Fibroblast of the aortic adventitia (primary cell): ENCODE results near the gene TNPO3. TPM values are rescaled to one million over a fixed set of nuclear protein-coding genes. Genes with fewer than 3 reads are reported as not detected.
"Not testable (repeated sequence)": the region's sequence is repeated elsewhere in the genome, so short reads cannot be mapped to it uniquely, and the experiment has no call there.

Experiments used
- DNase-seq: peaks from one replicate; pipeline ENCODE4 v3.0.0-alpha.2; 2010; ENCODE audit warnings: low read depth
- H3K4me3 ChIP-seq: 2 replicates; pipeline ENCODE4 v1.5.1; 2011; ENCODE audit warnings: low read depth, mild to moderate bottlenecking, control low read depth, low read length, moderate library complexity
- total RNA-seq: library from RNA; depleted of rRNA; stranded (reverse); fragments of >200 nt; gene quantifications from 2 replicates; pipeline ENCODE4 v1.2.3, GENCODE V29; 2012; ENCODE audit warnings: low replicate concordance
- TF ChIP-seq, protein P1 (sequence below): IDR thresholded peaks from 2 replicates; pipeline ENCODE4 v1.5.1; 2011; ENCODE audit warnings: mild to moderate bottlenecking, low read length, control low read depth, inconsistent platforms; ENCODE audit not compliant: insufficient read depth

Gene TNPO3
- total RNA-seq, 1 donor, result 63.3 TPM

DNA sequence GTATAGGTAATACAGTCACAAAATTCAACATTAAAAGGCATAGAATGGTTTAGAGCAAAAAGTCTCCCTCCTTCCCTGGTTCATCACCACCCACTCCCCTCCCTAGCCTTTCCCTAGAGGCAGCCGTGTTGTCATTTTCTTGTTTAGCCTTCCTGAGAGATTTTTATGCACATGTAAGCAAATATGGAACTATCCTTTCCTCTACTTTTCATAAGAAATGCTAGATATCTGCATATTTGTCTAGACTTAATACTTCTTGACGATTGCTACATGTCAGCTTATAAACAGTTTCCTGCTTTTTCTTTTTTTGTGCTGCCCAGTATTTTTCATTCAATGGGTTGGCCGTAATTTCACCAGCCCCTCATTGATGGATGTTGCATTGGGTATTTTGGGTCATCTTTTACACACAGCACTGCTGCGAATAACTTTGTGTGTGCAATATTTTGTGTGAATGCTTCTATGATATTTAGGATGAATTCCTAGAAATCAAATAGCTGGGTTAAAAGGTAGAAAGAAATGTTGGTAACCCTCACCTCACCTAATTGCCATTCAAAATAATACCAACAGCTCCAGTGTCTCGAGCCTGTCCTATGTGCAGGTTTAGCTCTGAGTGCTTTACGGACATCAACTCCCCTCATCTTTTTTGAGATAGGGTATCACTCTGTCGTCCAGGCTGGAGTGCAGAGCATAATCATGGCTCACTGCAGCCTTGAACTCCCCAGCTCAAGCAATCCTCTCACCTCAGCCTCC is 110.2 kb downstream of the TNPO3 start:
- no peak overlapping the region for H3K4me3 ChIP-seq
- TF ChIP-seq, protein P1, sequence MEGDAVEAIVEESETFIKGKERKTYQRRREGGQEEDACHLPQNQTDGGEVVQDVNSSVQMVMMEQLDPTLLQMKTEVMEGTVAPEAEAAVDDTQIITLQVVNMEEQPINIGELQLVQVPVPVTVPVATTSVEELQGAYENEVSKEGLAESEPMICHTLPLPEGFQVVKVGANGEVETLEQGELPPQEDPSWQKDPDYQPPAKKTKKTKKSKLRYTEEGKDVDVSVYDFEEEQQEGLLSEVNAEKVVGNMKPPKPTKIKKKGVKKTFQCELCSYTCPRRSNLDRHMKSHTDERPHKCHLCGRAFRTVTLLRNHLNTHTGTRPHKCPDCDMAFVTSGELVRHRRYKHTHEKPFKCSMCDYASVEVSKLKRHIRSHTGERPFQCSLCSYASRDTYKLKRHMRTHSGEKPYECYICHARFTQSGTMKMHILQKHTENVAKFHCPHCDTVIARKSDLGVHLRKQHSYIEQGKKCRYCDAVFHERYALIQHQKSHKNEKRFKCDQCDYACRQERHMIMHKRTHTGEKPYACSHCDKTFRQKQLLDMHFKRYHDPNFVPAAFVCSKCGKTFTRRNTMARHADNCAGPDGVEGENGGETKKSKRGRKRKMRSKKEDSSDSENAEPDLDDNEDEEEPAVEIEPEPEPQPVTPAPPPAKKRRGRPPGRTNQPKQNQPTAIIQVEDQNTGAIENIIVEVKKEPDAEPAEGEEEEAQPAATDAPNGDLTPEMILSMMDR, result no peak
- no peak for DNase-seq

DNA sequence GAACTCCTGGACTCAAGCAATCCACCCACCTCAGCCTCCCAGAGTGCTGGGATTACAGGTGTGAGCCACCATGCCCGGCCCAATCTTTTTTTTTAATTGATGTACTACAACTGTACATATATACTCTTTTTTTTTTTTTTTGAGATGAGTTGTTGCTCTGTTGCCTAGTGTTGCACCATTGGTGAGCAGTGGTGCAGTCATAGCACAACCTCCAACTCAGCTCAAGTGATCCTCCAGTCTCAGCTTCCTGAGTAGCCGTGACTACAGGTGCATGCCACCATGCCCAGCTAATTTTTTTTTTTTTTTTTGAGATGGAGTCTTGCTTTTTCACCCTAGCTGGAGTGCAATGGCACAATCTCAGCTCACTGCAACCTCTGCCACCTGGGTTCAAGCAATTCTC is 111.7 kb downstream of the TNPO3 start:
- not testable (repeated sequence) for DNase-seq

DNA sequence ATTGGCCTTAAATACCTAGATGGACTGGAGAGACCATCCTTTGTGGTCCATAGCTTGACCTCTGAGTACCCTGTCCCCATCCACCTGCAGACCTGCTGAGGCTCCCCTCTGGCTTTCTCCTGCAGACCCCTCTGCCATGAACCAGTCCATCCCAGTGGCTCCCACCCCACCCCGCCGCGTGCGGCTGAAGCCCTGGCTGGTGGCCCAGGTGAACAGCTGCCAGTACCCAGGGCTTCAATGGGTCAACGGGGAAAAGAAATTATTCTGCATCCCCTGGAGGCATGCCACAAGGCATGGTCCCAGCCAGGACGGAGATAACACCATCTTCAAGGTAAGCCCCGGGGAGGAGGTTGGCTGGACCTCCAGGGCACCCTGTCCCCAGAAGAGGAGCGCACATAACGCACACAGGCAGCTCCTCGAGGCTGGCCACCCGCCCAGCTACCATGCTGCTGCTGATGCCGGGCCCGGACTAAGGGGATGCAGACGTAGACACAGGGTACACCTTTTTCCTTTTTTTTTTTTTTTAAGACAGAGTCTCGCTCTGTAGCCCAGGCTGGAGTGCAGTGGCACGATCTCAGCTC is 112.9 kb downstream of the TNPO3 start:
- no peak for DNase-seq
- TF ChIP-seq, protein P1, result no peak
- no peak overlapping the region for H3K4me3 ChIP-seq

More for the DNA sequence above, 111.7 kb downstream of the TNPO3 start:
- not testable (repeated sequence) for H3K4me3 ChIP-seq

DNA sequence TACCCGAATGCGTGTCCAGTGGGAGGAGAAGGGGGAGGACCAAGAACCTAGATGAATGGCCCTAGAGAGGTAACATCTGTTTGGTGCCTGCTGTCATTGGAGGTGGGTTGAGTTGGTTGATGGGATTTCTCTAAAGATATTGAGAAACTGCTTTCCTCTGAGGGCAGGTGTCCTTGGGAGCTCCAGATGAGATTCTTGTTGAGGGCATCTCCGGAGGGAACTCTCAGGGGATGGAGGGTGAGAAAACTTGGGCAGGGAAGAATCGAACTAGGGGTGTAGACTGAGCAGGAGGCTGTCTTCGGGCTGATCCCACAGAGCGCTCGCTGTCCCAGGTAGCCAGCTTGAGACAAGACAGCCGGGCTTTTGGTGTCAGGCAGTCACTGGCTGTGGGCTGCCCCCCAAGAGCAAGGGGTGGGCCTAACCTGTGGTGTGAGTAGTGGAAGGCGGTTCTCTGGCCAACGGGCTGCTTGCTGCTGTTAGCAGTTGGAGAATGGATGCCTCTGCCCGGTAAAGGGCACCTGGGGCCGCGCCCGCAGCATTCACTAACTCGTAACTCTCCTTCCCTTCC is 113.5 kb downstream of the TNPO3 start:
- no peak for DNase-seq
- H3K4me3 ChIP-seq, result no peak overlapping the region
- TF ChIP-seq, protein P1, result no peak

DNA sequence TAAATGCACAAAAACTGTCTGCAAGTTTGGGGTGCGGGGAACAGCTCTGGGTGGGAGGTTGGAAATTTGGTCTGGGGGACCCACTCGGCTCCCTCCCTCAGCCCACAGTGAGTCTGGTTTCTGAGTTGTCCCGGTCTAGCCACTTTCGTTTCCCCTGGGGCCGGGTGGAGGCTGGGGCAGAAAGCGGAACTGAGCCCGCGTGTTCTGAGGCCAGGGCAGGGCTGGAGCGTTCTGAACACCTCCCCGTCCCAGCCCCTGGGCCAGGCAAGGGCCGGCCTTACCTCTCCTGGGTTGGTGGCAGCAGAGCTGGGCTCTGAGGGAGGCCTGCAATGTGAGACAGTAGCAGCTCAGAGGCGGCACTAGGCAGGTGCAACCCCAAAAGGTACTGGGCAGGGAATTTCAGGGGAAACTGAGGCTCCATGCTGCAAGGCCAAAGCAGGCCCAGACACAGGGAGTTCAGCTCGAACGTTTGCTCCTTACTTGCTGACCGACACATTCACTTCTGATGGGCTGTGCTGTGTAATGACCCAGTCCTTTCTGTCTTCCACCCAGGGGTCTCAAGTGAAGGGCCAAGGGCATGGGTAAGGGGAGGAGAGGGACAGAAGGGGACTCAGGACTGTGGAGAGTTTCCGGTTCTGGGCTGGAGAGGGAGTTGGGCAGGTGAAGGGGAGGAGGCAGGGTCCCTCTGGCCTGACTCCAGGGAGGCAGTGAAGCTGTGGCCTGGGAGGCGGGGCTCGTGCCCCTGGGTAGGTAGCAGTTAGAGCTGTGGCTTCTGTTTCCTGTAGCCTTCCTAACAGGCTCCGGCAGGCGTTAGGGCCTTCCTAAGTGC is 114.2 kb downstream of the TNPO3 start:
- TF ChIP-seq, protein P1, result no peak

DNA sequence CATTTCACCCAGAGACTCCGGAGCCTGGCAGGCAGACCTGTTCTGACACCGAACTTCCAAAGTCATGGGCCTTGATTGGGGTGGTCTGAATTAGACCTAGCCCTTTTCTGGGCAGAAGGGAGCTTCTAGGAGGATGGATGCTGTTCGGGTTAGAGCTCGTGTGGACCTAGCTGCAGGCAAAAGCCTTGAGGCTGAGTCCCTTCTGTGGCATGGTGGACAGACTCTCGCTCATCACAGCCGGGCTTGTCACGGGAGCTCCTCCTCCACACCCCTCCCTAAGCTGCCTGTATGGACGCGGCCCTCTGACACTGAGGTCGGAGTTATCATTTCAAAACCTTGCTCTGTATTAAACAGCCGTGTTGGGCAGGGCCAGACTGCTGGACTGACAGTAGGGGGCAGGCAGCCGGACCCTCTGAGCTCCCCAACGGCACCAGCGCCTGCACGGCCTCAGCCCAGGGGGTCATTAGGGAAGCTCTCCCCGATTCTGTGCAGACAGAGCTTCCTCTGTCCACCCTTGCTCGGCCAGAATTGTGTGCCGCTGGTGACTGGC is 115.0 kb downstream of the TNPO3 start:
- TF ChIP-seq, protein P1, result no peak
- H3K4me3 ChIP-seq, result no peak overlapping the region
- DNase-seq, result no peak

More for the DNA sequence above, 114.2 kb downstream of the TNPO3 start:
- DNase-seq, result no peak
- H3K4me3 ChIP-seq, result no peak overlapping the region
